Choroid plexus epithelial cell (primary cell): ENCODE data around the gene CARD10.

ENCODE experiments used
- DNase-seq: peaks from one replicate; pipeline ENCODE4 v3.0.0-alpha.2; 2010; ENCODE audit warnings: low read depth
- H3K4me3 ChIP-seq: 2 replicates; pipeline ENCODE4 v1.5.1; 2011; ENCODE audit warnings: low read depth, mild to moderate bottlenecking, control low read depth, low read length, moderate library complexity
- CTCF ChIP-seq: conservative IDR thresholded peaks from 2 replicates; pipeline ENCODE4 v1.5.1; 2011; ENCODE audit warnings: low read depth, mild to moderate bottlenecking, control low read depth, inconsistent platforms, low read length, moderate library complexity

Gene CARD10

DNA sequence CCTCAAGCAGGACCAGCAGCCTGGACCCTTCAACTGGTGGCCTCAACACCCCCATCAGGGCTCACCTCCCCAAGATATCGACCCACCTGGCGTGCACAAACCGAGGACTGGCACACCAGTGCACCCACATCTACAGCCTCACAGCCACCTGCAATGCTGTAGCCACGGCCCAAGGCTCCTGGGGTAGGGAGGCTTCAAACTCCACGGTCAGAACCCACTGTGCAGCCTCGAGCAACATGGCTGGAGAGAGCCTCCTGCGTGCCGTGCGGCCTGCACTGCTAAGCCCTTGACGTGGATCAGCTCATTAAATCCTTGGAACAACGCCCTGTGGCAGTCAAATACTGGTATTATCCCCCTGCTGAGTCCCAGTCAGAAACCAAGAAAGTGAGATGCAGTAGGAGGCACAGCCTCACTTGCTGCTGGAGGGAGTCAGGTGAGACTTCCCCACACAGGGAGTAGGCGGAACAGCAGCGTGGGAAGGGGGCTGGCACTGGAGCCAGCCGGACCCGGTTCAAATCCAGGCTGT, 4.6 kb downstream of the CARD10 start:
- no peak for DNase-seq
- TF ChIP-seq CTCF: no peak
- no peak overlapping the region for H3K4me3 ChIP-seq

DNA sequence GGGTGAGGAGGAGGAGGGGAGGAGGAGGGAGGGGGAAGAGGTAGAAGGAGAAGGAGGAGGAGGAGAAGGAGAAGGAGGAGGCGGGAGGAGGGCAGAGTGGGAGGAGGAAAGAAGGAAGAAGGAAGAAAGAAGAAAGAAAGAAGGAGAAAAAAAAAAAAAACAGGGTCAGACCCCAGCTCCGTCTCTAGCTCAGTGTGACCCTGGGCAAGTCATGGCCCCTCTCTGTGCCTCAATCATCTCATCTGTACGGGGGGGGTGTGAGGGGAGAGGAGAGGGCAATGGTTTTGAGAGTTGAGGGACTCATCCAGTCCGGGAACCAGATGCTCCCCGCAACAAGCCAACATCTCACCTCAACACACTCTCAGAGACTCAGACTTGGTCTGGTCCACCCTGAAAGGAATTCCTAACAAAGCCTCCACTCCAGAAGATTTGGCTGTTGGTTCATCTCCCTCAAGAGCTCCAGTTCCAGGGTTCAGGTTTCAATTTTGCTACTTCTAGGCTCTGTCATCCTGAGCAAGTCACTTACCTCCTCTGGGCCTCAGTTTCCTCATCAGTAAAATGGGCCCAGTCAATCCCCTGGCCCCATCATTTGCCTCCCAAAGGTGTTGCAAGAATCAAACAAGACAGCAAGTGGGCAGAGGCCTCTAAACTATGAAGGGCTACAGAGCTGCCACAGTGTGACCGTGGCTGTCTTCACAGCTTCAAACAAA, 7.7 kb downstream of the CARD10 start:
- no peak for TF ChIP-seq CTCF
- no peak overlapping the region for H3K4me3 ChIP-seq

GRCh38 chr22:37510091-37510490, 9.1 kb downstream of the CARD10 start:
- H3K4me3 ChIP-seq: no peak overlapping the region
- DNase-seq: no peak
- TF ChIP-seq CTCF: no peak

More for the DNA sequence above, 7.7 kb downstream of the CARD10 start:
- DNase-seq: no peak

GRCh38 chr22:37509059-37509860, 10.0 kb downstream of the CARD10 start:
- DNase-seq: no peak
- TF ChIP-seq CTCF: no peak
- H3K4me3 ChIP-seq: no peak overlapping the region

- no peak overlapping the region for H3K4me3 ChIP-seq
- DNase-seq: no peak
- TF ChIP-seq CTCF: no peak
Measured at GRCh38 chr22:37508431-37508992, 10.7 kb downstream of the CARD10 start.

DNA sequence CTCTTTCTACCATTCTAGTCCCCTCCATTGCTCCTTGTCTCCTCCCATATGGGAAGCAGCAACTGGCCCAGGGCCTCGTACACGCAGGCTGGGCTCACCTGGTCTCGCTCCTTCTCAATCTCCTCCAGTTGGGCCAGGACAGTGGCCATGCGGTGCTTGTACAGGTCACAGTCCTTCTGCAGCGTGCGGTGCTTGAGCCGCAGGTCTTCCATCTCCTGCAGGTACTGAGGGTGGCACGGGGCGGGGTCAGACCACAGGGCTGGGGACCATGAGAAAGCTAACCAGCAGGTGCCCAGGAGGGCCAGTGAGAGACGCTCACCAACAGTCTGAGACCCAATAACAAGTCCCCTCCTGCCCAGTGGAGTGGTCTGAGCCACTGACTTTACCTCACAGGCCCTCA, 11.5 kb downstream of the CARD10 start:
- TF ChIP-seq CTCF: no peak
- DNase-seq: no peak
- H3K4me3 ChIP-seq: no peak overlapping the region
